ENCODE data around the gene OVOL1.

OVOL1 gene

DNA sequence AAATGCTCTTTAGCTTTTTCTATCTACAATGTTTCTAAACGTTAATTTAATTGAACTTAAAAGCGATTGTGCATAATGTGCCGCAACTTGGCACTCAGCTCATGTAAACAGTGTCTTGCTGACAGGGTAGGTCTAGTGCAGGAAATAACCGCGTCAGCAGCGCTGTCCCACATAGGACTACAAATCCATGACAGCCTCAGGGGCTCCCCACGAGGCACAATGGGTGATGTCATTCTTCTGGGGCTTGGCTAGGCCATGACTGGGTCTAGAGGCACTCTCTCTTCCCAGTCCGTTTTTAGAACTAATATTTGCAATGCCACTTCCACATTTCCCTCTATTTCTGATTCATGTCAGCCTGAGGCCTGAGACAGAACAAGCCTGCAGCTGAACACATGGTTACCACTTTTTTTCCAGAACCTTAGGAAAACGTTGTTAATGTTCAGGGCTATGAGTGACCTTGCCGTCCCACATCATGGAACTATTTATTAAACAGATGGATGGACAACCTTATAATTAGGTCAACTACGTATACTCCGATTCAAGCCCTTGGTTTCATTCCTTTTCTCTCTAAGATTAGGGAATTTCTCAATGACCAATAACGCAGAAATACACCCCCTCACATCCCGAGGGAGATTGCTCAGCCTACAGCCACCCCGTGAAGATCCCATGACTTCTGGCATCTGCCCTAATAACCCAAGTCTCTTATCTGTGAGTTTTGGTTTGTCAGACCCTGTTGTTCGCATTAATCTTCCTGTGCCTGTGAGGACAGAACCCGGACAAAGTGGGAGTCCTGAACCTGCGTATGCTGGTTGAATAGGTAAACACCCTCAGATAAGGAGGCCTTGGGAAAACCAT lies 27.5 kb downstream of the OVOL1 start:
- Histone ChIP-seq H3K36me3 (no peaks in the 10 kb centered on the region), H3K9me3 (ENCODE audit: severe bottlenecking) (no peaks in the 10 kb centered on the region), H3K27me3 (ENCODE audit: insufficient read depth, low read depth, severe bottlenecking) (no peaks in the 10 kb centered on the region), H3K4me3 (ENCODE audit: low read depth, low read length) (no peak overlapping the region), H3K27ac (no peak overlapping the region)
- no peak for DNase-seq
- TF ChIP-seq, protein P1, sequence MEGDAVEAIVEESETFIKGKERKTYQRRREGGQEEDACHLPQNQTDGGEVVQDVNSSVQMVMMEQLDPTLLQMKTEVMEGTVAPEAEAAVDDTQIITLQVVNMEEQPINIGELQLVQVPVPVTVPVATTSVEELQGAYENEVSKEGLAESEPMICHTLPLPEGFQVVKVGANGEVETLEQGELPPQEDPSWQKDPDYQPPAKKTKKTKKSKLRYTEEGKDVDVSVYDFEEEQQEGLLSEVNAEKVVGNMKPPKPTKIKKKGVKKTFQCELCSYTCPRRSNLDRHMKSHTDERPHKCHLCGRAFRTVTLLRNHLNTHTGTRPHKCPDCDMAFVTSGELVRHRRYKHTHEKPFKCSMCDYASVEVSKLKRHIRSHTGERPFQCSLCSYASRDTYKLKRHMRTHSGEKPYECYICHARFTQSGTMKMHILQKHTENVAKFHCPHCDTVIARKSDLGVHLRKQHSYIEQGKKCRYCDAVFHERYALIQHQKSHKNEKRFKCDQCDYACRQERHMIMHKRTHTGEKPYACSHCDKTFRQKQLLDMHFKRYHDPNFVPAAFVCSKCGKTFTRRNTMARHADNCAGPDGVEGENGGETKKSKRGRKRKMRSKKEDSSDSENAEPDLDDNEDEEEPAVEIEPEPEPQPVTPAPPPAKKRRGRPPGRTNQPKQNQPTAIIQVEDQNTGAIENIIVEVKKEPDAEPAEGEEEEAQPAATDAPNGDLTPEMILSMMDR (IDR thresholded peaks at IDR 0.05; ENCODE audit: low read depth, low read length) = no peak

DNA sequence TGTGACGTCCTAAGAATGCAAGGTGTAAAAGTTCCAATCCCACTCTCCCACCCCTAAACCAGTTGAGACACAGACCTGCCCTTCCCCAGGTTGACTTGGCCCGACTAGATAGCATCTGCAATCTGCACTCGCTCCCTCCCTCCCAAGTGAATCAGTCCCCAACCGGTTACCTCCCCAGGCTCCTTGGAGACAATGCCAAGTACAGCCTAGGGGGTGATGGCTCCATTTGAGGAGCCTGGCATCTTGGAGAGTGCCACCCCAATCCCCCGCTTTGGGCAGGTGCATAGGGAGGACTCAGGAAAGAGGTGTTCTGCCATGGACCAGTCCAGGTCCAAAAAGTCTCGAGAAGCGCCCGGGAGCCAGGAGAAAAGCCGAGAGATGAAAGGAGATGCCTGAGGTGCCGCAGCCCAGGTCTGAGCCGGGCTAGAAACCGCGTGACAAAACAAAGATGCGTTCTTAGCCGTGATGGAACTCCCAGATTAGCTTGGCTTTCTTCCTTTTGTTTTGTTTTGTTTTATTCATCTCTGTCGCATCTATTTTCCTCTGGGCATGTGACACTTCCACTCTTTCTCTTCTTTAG lies 28.2 kb downstream of the OVOL1 start:
- H3K9me3 ChIP-seq (ENCODE audit: severe bottlenecking) = no peaks in the 10 kb centered on the region
- TF ChIP-seq, protein P1 (IDR thresholded peaks at IDR 0.05; ENCODE audit: low read depth, low read length) = no peak
- no peaks in the 10 kb centered on the region for H3K36me3 ChIP-seq
- H3K4me3 ChIP-seq (ENCODE audit: low read depth, low read length) = no peak overlapping the region
- no peak overlapping the region for H3K27ac ChIP-seq
- H3K27me3 ChIP-seq (ENCODE audit: insufficient read depth, low read depth, severe bottlenecking) = no peaks in the 10 kb centered on the region
- no peak for DNase-seq

DNA sequence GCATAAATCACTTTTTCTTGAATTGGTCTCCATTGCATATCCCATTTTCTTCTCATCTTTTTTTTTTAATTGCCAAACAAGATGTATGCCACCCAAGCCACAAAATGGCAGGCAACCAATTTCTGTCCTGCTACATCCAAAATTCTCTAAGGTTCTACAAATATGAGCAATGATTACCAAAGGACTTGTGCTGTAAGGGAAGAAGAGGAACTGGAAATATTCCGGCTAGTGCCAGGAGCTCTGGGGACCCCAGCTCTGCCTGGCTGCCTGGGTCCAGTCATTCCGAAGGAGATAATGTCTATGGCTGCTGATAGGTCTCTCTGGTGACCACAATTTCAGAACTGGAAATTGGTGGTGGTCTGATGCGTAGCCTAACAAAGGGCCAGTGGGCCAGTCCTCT lies 29.8 kb downstream of the OVOL1 start:
- Histone ChIP-seq H3K4me3 (ENCODE audit: low read depth, low read length) (no peak overlapping the region), H3K27me3 (ENCODE audit: insufficient read depth, low read depth, severe bottlenecking) (no peaks in the 10 kb centered on the region), H3K27ac (no peak overlapping the region), H3K9me3 (ENCODE audit: severe bottlenecking) (no peaks in the 10 kb centered on the region), H3K36me3 (no peaks in the 10 kb centered on the region)
- TF ChIP-seq, protein P1 (IDR thresholded peaks at IDR 0.05; ENCODE audit: low read depth, low read length) = no peak
- DNase-seq = no peak

DNA sequence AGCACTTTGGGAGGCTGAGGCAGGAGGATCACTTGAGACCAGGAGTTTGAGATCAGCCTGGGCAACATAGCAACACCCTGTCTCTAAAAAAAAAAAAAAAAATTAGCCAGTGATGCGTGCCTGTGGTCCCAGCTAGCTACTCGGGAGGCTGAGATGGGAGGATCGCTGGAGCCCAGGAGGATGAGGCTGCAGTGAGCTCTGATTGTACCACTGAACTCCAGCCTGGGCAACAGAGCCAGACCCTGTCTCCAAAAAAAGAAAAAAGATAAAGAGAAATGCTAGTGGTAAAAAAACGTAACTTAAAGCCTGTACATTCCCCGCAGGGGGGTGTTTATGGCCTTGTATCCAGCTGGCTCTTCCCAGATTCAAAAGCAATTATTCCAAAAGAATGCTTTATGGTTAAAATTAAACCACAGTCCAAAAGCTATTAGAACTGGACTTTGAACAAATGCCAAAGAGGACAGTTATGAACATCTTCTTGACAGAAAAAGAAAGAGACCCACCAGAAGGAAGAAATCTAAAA lies 30.5 kb downstream of the OVOL1 start:
- DNase-seq = no peak
- TF ChIP-seq, protein P1 (IDR thresholded peaks at IDR 0.05; ENCODE audit: low read depth, low read length) = no peak
- Histone ChIP-seq H3K27me3 (ENCODE audit: insufficient read depth, low read depth, severe bottlenecking) (no peaks in the 10 kb centered on the region), H3K36me3 (no peaks in the 10 kb centered on the region), H3K4me3 (ENCODE audit: low read depth, low read length) (peak overlapping the region; percentile 65), H3K9me3 (ENCODE audit: severe bottlenecking) (no peaks in the 10 kb centered on the region), H3K27ac (peak overlapping the region; percentile 53)

DNA sequence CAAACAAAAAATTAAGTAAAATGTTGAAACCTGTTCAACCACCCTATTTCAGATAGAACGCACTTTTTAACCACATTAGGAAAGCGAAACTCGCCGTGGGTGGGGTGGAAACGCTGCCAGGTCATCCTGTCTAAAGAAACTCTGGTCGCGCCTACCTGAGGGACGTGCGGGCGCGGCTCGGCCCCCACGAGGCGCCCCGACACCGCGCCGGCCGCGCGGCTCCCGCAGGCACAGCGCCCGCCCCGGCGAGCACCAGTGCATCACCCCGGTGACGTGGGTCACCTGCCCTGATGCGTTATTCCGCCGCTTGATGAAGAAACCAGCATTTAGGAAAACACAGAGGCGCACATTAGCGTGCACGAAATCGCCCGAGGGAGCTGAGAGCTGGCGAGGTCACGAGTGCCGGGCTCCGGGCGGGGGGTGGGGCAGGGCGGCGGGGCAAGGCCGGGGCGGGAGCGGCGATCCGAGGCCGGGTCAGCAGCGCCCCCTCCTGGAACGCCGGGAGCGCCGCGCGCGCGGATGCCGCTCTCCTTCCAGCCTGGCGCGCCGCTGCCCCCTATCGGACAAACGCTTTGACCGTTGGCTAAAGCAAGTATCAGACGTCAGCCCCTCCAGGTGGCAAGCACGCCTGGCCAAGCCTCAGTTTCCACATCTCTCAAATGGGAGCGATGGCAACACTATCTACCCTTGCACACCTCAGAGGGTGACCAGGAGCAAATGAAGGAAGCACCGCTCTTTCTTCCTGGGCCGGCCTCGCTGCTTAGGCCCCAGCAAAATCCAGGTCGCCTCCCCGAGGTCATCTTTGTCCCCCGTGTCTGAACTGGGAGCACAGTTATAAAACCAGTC lies 31.2 kb downstream of the OVOL1 start:
- Histone ChIP-seq H3K36me3 (no peaks in the 10 kb centered on the region), H3K27ac (peak overlapping the region; percentile 53; the same call in 1 of the 2 replicates), H3K4me3 (ENCODE audit: low read depth, low read length) (peak overlapping the region; percentile 65), H3K9me3 (ENCODE audit: severe bottlenecking) (no peaks in the 10 kb centered on the region), H3K27me3 (ENCODE audit: insufficient read depth, low read depth, severe bottlenecking) (no peaks in the 10 kb centered on the region)
- TF ChIP-seq, protein P1 (IDR thresholded peaks at IDR 0.05; ENCODE audit: low read depth, low read length) = peak; percentile 96
- DNase-seq = peak; percentile 92

Measured in WERI-Rb-1 (cell line).